Naive thymus-derived CD8-positive, alpha-beta T cell (primary cell): ENCODE results near the gene CH25H. TPM values are rescaled to one million over a fixed set of nuclear protein-coding genes. Genes with fewer than 3 reads are reported as not detected.

Source experiments
- ATAC-seq, 2 donors: fragments of 150-1000 bp; cut with Tn5 transposase in 1 of 2; sonication (Bioruptor Pico), chemical (Tn5 transposase) in 1 of 2; 1 replicate in 1 of 2; 2 replicates in 1 of 2; pipeline ENCODE4 v1.10.0; 2021; ENCODE audit warnings: mild to moderate bottlenecking in 2 of 2, moderate library complexity in 2 of 2
- POLR2A ChIA-PET: fragments of 350-600 bp; sonication (Branson Sonifier 250); formaldehyde crosslinking; loops from one replicate; lab custom pipeline; 2021; ENCODE audit warnings: antibody characterized with exemption; lab: Charles Lee
- DNase-seq, 10 donors: peaks; one replicate each; pipeline versions ENCODE4 v3.0.0 to v3.0.0-alpha.2; 2020 to 2022
- H3K27ac Mint-ChIP-seq, 10 donors: one replicate each; pipeline ENCODE4 v1.8.0; 2020 to 2022; ENCODE audit warnings: mild to moderate bottlenecking in 10 of 10, mixed read lengths in 10 of 10, moderate library complexity in 4 of 10, inconsistent platforms in 1 of 10
- H3K27me3 Mint-ChIP-seq, 5 donors: one replicate each; pipeline ENCODE4 v1.8.0; 2021 to 2022; ENCODE audit warnings: mixed read lengths in 5 of 5
- H3K36me3 Mint-ChIP-seq, 3 donors: one replicate each; pipeline ENCODE4 v1.8.0; 2020 to 2022; ENCODE audit warnings: mixed read lengths in 3 of 3, mild to moderate bottlenecking in 2 of 3, inconsistent platforms in 1 of 3
- H3K4me1 Mint-ChIP-seq, 4 donors: one replicate each; pipeline ENCODE4 v1.8.0; 2021 to 2022; ENCODE audit warnings: mixed read lengths in 4 of 4
- H3K4me3 Mint-ChIP-seq, 10 donors: one replicate each; pipeline ENCODE4 v1.8.0; 2020 to 2022; ENCODE audit warnings: mild to moderate bottlenecking in 10 of 10, mixed read lengths in 10 of 10, moderate library complexity in 6 of 10, inconsistent platforms in 1 of 10
- H3K9me3 Mint-ChIP-seq, 9 donors: one replicate each; pipeline ENCODE4 v1.8.0; 2020 to 2022; ENCODE audit warnings: mixed read lengths in 9 of 9, mild to moderate bottlenecking in 3 of 9, inconsistent platforms in 1 of 9, moderate library complexity in 1 of 9
- polyA plus RNA-seq, 3 donors: library from polyadenylated mRNA; unstranded; fragments of 300-500 nt; fragmentation: Illumina TruSeq; gene quantifications; one replicate each; pipeline ENCODE4 v1.2.3, GENCODE V29; 2021
- total RNA-seq, 8 experiments: library from RNA in 2 of 8; stranded (reverse) in 2 of 8; gene quantifications; one replicate each; pipeline ENCODE4 v1.2.3 and lab custom pipeline; 2021 to 2026

The CH25H gene
- total and polyA plus RNA-seq, 5 experiments from 2014 or later = 0.28 to 0.82 TPM; not detected in 3

DNA sequence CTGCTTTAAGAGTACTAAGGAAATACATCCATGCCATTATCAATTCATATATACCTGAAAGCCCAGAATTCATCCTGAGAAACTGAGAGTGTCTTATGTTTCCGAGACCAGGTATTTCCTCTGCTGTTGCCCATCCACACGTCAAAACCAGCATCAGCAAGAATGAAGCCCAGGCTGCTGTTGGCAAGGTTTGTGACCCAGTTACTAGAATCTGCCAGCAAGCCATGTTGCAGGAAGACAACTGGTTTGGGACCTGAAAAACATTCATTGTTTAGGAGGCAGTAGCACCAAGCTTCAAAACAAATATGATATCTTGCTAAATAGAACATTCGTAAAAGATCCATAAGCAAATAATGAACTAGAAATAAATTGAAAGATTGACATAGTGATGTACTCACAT is 21.0 kb upstream of the CH25H start:
- ATAC-seq (no peak), DNase-seq (no peak)
- POLR2A ChIA-PET = no interaction called here
- Mint-ChIP-seq H3K4me3 (no peak overlapping the region), H3K36me3 (peaks cover 0 to 75% (median 15%) of the 10 kb centered on the region in 3 donors), H3K27ac (no peak overlapping the region), H3K27me3 (no peaks in the 10 kb centered on the region), H3K4me1 (peaks cover 3 to 14% (median 12%) of the 10 kb centered on the region in 4 donors), H3K9me3 (no peaks in the 10 kb centered on the region)

DNA sequence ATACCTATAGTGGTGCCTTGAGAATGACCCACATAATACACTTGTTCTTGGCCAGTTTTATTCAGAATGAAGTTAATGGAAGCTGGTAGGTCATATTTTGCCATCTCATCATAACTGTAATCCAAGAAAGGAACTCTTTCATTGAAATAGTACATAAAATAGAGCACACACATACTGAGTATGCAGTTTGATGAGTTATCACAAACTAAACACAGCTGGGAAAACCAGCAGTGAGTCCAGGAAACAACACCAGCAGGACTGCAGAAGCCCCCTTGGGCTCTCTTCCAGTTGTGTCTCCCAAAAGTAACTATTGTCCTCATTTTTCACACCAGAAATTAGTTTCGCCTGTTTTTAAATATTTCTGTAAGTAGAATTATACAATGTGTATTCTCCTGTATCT is 19.8 kb upstream of the CH25H start:
- peaks cover 0 to 14% (median 12%) of the 10 kb centered on the region in 4 donors for H3K4me1 Mint-ChIP-seq
- no peak overlapping the region for H3K4me3 Mint-ChIP-seq
- POLR2A ChIA-PET = no interaction called here
- H3K36me3 Mint-ChIP-seq = peaks cover 0 to 73% (median 12%) of the 10 kb centered on the region in 3 donors
- no peaks in the 10 kb centered on the region for H3K27me3 Mint-ChIP-seq
- H3K9me3 Mint-ChIP-seq = no peaks in the 10 kb centered on the region
- H3K27ac Mint-ChIP-seq = no peak overlapping the region
- no peak for DNase-seq
- no peak for ATAC-seq

DNA sequence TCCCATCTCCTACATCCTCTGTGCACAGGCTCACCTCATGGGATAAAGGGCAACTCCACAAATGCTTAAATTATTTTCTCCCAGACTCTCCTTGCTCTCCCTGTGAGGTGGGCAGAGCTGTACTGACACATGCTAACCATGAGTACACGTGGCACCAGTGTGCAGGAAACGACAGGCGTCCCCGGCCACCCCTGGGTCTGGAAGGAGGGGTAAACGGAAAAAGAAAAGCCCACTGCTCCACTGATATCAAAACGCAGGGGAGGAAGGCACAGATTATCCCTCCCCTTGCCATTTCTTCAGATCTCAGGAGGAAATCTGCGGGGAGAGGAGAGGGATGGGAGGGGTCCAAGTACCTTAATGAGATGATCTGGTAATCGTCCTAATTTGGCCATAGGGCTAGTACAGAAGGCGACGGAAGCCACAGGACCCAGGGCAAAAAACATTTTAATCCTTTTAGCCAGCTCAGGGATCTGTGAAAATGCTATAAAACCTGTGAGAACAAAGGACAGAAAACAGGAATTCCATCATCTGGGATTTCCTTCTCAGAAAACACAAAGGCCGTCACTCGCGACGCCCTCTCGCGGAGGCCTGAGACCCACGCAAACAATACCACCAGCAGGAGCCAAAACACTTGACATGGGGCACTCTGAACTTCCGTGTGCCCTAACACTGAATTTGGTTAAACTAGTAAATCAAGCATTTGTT is 17.8 kb upstream of the CH25H start:
- H3K4me3 Mint-ChIP-seq = peak overlapping the region; percentile 57 to 79 (median 72)
- peaks cover 0 to 14% (median 12%) of the 10 kb centered on the region in 4 donors for H3K4me1 Mint-ChIP-seq
- DNase-seq = peak in 1 of 10 donors; percentile 9
- H3K9me3 Mint-ChIP-seq = no peaks in the 10 kb centered on the region
- peaks cover 0 to 71% (median 10%) of the 10 kb centered on the region in 3 donors for H3K36me3 Mint-ChIP-seq
- ATAC-seq = peak; percentile 74 to 76
- POLR2A ChIA-PET = interaction anchor here (0.6 kb wide), 1 partner anchor 1449 kb away, joined by 4 read pairs; no protein-coding TSS in a partner anchor
- no peaks in the 10 kb centered on the region for H3K27me3 Mint-ChIP-seq
- peak overlapping the region in 5 of 10 donors; percentile 26 to 81 (median 64) for H3K27ac Mint-ChIP-seq

DNA sequence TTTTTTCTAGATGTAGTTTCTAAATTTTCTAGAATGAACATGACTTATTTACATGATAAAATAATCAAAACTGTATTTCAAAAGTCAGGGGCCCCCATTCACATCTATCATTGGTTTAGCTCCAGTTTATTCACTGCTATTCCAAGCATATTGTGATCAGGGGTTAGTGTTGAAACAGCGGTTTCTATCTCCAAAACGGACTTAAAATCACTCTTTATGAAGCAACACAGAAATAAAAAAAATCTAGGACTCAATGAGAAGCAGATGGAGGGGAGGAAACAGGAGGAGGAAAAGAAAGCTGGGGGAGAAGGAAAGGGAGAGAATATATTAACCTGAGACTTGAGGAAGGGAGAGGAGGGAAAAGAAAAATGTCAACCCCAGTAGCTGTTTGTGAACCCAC is 14.8 kb upstream of the CH25H start:
- peaks cover 3 to 21% (median 20%) of the 10 kb centered on the region in 4 donors for H3K4me1 Mint-ChIP-seq
- no peaks in the 10 kb centered on the region for H3K27me3 Mint-ChIP-seq
- DNase-seq (no peak), ATAC-seq (no peak)
- H3K27ac Mint-ChIP-seq = peak overlapping the region in 1 of 10 donors; percentile 58
- no peak overlapping the region for H3K4me3 Mint-ChIP-seq
- POLR2A ChIA-PET = no interaction called here
- H3K36me3 Mint-ChIP-seq = peaks cover 0 to 56% (median 6%) of the 10 kb centered on the region in 3 donors
- no peaks in the 10 kb centered on the region for H3K9me3 Mint-ChIP-seq

DNA sequence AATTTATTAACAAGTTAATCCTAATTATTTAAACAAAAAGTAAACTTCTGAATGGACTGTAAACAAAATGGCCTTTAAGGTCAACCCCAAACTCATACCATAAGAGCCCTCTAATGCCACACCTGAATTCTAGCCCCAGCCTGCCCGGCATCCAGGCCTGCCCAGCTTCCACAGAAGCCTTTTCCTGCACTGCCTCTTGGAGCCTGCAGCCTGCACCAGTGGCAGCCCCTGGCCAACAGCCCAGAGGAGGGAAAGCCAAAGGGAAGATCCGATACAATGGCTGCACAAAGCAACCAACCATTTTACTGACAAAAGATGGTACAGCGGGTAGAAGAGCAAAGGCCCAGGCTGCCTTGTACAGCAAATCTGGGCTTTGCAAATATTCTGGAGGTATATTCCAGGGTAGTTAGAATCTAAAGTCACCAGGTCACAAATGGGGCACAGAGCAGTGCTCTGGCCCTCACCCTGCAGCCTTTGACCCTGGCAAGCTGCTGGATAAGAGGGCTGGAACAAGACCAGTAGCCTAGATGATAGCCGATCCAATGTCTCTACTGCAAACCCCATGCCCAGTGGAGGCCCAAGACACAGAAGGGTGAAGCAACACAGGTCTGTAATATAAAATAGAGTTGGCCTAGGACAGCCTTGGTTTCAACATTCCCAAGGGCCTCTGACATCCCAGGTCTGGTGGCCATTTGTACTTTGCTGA is 12.5 kb upstream of the CH25H start:
- H3K27ac Mint-ChIP-seq = peak overlapping the region in 3 of 10 donors; percentile 15 to 34 (median 22)
- no peaks in the 10 kb centered on the region for H3K9me3 Mint-ChIP-seq
- no peak overlapping the region for H3K4me3 Mint-ChIP-seq
- peaks cover 3 to 11% (median 9%) of the 10 kb centered on the region in 4 donors for H3K4me1 Mint-ChIP-seq
- no peaks in the 10 kb centered on the region for H3K27me3 Mint-ChIP-seq
- no peak for ATAC-seq
- DNase-seq = no peak
- H3K36me3 Mint-ChIP-seq = peaks cover 0 to 46% (median 9%) of the 10 kb centered on the region in 3 donors
- POLR2A ChIA-PET = no interaction called here

DNA sequence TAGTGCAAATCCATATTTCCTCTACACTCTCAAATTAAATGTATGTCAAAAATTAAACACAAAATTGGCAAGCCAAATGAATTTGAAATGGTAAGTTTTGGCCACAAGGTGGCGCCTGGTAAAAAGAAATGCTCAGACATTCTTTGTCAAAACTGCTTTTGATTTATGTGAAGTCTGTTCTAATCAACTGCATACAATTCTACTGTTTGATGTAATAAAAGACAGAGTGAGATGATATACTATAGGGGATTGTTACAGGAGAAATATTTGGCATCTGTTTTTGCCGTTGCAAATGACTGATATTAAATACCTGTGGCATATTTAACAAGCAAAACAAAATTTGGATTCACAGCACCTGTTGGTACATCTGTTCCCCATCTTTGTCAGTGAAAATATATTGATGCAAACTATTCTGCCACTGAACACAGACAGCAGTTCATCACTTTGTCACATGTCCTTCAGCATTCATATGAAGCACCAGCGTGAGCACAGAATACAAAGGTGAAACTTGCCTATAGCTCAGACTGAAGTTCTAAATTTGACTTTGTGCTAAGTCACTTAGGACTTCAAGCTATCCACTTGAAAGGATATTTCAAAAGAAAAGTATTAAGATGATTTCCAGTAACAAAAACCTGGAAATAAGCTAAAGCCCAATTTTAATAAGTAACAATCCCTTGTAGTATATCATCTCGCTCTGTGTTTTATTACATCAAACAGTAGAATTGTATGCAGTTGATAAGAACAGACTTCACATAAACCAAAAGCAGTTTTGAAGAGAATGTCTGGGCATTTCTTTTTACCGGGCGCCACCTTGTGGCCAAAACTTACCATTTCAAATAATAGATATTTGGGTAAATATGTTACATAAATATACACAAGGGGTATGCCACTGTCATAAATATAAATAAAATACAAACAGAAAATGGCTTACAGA is 10.2 kb upstream of the CH25H start:
- POLR2A ChIA-PET = no interaction called here
- Mint-ChIP-seq H3K4me1 (peaks cover 3 to 9% (median 8%) of the 10 kb centered on the region in 4 donors), H3K9me3 (no peaks in the 10 kb centered on the region), H3K36me3 (peaks cover 0 to 32% (median 8%) of the 10 kb centered on the region in 3 donors), H3K4me3 (no peak overlapping the region), H3K27ac (peak overlapping the region in 5 of 10 donors; percentile 3 to 52 (median 20)), H3K27me3 (peaks cover 0 to 1% (median 0%) of the 10 kb centered on the region in 5 donors)
- DNase-seq (peak; percentile 24 to 70 (median 58)), ATAC-seq (peak; percentile 69 to 80)

DNA sequence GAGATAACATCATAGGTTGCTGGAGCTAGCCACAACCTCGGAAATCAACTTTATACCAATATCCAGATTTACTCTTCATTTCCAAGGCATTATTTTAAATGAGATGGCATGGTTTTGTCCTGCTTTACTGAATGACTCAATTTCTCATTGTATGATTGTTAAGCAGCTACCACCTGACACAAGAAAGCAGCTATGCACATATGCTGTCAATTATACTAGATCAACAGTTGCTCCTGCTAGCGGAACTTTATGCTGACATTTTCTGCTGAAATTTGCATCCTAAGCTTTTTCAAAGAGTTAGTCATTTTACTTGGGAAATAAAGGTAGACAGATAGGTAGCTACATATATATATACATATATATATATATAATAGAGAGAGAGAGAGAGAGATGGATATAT is 8.9 kb upstream of the CH25H start:
- Mint-ChIP-seq H3K9me3 (no peaks in the 10 kb centered on the region), H3K36me3 (peaks cover 0 to 21% (median 5%) of the 10 kb centered on the region in 3 donors), H3K27ac (no peak overlapping the region), H3K4me1 (peaks cover 3 to 9% (median 8%) of the 10 kb centered on the region in 4 donors), H3K4me3 (no peak overlapping the region), H3K27me3 (peaks cover 0 to 8% (median 3%) of the 10 kb centered on the region in 5 donors)
- ATAC-seq (no peak), DNase-seq (no peak)
- POLR2A ChIA-PET = no interaction called here

DNA sequence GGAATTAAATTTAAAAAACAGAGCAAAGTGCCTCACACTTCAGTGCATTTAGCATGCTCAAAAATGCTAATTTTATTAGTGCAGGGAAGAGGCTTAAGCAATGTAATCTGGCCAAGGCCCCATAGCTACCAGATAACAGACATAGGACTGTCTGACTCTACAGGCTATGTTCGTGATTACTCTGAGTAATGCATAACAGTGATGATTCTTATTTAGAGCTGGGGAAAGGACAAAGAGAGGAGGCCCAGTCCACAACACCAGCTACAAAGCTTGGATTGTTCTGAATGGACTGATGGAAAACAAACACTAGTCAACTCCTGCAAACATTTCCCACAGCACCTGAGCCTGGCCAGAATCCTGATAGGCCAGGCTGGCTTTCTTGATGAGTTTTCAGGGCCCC is 8.4 kb upstream of the CH25H start:
- no peak overlapping the region for H3K4me3 Mint-ChIP-seq
- no peak for DNase-seq
- H3K36me3 Mint-ChIP-seq = peaks cover 0 to 17% (median 5%) of the 10 kb centered on the region in 3 donors
- peaks cover 0 to 13% (median 8%) of the 10 kb centered on the region in 5 donors for H3K27me3 Mint-ChIP-seq
- no peak overlapping the region for H3K27ac Mint-ChIP-seq
- ATAC-seq = no peak
- POLR2A ChIA-PET = no interaction called here
- no peaks in the 10 kb centered on the region for H3K9me3 Mint-ChIP-seq
- peaks cover 3 to 9% (median 8%) of the 10 kb centered on the region in 4 donors for H3K4me1 Mint-ChIP-seq

DNA sequence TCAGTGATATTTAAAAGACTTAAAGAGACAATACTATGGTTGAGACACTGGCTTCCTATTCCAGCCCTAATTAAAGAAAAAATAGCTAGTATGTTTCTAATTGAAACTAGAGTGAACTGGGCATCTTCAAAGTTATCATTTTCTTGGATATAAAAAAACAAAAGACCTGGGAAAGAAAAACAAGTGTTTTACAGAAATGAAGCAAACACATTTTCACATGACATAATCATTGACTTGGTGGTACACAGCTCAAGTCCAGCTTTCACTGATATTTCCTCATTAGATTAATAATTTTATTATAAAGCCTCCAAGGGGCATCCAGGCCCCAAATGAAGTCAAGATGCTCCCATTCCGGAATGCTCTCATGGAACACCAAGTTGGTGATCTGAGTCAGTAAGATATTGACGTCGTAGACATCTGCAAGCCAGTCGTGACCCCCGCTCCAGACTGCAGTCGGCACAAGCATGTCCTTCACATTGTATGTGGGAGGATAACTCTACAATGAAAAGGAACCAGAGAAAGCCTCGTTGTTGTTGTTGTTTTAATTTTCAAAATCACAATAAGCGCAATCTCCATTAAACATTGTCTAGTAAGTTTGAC is 7.5 kb upstream of the CH25H start:
- ATAC-seq (no peak), DNase-seq (no peak)
- POLR2A ChIA-PET = no interaction called here
- Mint-ChIP-seq H3K27me3 (peaks cover 5 to 22% (median 14%) of the 10 kb centered on the region in 5 donors), H3K27ac (no peak overlapping the region), H3K4me1 (peaks cover 3 to 9% (median 8%) of the 10 kb centered on the region in 4 donors), H3K4me3 (no peak overlapping the region), H3K36me3 (peaks cover 0 to 16% (median 5%) of the 10 kb centered on the region in 3 donors), H3K9me3 (no peaks in the 10 kb centered on the region)

DNA sequence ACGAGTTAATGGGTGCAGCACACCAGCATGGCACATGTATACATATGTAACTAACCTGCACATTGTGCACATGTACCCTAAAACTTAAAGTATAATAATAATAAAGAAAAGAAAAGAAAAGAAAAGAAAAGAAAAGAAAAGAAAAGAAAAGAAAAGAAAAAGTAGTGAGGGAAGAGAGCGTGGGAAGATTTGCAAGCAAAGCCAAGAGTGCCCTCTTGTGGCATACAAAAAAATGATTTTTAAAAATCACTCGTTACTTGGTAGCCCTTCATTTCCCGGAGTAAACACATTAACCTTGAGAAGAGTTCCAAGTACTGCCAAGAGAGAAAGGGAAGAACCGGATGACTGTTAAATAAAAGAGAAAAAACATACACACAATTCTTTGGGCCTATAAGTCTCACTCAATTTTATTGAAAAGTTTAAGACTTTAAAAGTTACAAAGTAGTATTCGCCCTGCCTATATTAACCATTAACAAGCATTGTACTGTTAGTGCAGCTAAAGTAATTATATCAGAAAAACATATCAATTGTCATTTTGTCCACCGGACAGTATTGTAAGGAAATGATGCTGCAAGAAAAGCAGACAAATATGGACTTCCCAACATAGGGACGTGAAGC is 6.2 kb upstream of the CH25H start:
- H3K4me3 Mint-ChIP-seq = no peak overlapping the region
- H3K36me3 Mint-ChIP-seq = peaks cover 0 to 11% (median 5%) of the 10 kb centered on the region in 3 donors
- H3K4me1 Mint-ChIP-seq = peaks cover 3 to 12% (median 9%) of the 10 kb centered on the region in 4 donors
- DNase-seq (peak in 3 of 10 donors; percentile 49 to 54 (median 51)), ATAC-seq (peak; percentile 47 to 49)
- H3K27ac Mint-ChIP-seq = no peak overlapping the region
- POLR2A ChIA-PET = no interaction called here
- H3K9me3 Mint-ChIP-seq = no peaks in the 10 kb centered on the region
- peaks cover 11 to 35% (median 25%) of the 10 kb centered on the region in 5 donors for H3K27me3 Mint-ChIP-seq

DNA sequence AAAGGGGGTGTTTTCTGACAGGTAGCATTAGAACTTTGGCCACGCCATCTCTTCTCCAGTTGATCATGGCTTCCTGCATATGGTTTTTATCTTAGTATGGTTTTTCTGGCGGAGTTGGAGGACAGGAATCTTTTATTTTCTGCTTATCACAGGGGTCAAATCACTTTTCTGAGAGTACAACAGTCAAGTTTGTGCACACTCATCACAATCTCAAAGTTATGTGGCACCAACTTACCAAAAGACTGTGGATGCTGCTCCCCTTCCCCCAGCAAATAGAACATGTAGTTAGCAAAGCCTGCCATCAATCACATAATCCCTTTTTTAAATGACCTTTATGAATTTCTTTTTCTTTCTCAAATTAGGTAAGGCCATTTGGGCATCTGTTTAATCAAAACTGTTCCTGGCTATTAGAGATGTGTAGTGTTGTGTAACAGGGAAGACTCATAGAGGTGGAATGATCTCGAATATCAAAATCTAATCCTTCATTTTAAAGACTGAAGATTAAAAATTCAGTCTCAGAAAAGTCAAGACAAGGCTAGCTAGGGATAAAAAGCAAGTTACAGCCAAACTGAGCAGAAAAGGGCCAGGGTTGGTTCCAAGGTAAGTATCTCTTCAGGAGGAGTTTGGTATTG is 3.8 kb upstream of the CH25H start:
- H3K36me3 Mint-ChIP-seq = peaks cover 0 to 11% (median 5%) of the 10 kb centered on the region in 3 donors
- no peak overlapping the region for H3K27ac Mint-ChIP-seq
- no peaks in the 10 kb centered on the region for H3K9me3 Mint-ChIP-seq
- ATAC-seq = no peak
- H3K27me3 Mint-ChIP-seq = peaks cover 18 to 44% (median 37%) of the 10 kb centered on the region in 5 donors
- H3K4me1 Mint-ChIP-seq = peaks cover 10 to 24% (median 14%) of the 10 kb centered on the region in 4 donors
- POLR2A ChIA-PET = no interaction called here
- no peak for DNase-seq
- H3K4me3 Mint-ChIP-seq = no peak overlapping the region
